ENCODE results near the gene SS18L1. TPM values are rescaled to one million over a fixed set of nuclear protein-coding genes. Genes with fewer than 3 reads are reported as not detected.
A peak's percentile ranks its signal among the peaks of the same experiment; 100 is the strongest.

SS18L1 gene
- polyA plus RNA-seq, 1 of the 3 experiments (the other 2 are of a cell fraction): 10.7 TPM

GRCh38 chr20:62121776-62122653, 21.6 kb upstream of the SS18L1 start, which contains the start of gene LSM14B (continued):
- TF ChIP-seq PBX3 (IDR thresholded peaks at IDR 0.05) (no peak), MXI1 (IDR thresholded peaks at IDR 0.05; ENCODE audit: low read depth, low read length) (peak; percentile 60; the same call in 1 of the 2 replicates), MAX (IDR thresholded peaks at IDR 0.05; ENCODE audit: low read depth) (peak; percentile 75; the same call in 1 of the 2 replicates), SIN3A (IDR thresholded peaks at IDR 0.05; ENCODE audit: borderline replicate concordance, low read depth, low read length) (peak; percentile 52; the same call in 1 of the 2 replicates), USF1 (IDR thresholded peaks at IDR 0.05; ENCODE audit: borderline replicate concordance, low read depth) (no peak), ELF1 (IDR thresholded peaks at IDR 0.05) (no peak), TAF1 (IDR thresholded peaks at IDR 0.05; ENCODE audit: borderline replicate concordance, low read depth, low read length) (peak; percentile 16; the same call in 1 of the 2 replicates), USF2 (IDR thresholded peaks at IDR 0.05; ENCODE audit: borderline replicate concordance, low read depth, low read length) (no peak), TCF12 (IDR thresholded peaks at IDR 0.05) (no peak), POLR2AphosphoS5 (IDR thresholded peaks at IDR 0.05; ENCODE audit: low read depth, low read length) (no peak)

GRCh38 chr20:62122654-62123449, 20.7 kb upstream of the SS18L1 start:
- H3K9me2 ChIP-seq: no peaks in the 10 kb centered on the region
- H3K27me3 ChIP-seq (ENCODE audit: insufficient read depth): no peaks in the 10 kb centered on the region
- H3F3A ChIP-seq (replicated peaks; ENCODE audit: insufficient read depth): peaks cover 6% of the 10 kb centered on the region
- WGBS (ENCODE audit: low lambda C conversion rate): 1% methylated on average over 16 of the region's 77 CpGs
- peaks cover 9 to 19% of the 10 kb centered on the region in 2 experiments; a peak in 3 of 4 replicates for H3K4me1 ChIP-seq (ENCODE audit: control insufficient read depth in 1 of 2, insufficient read depth in 2 of 2, low read depth in 1 of 2, low read length in 1 of 2)
- peak overlapping the region; percentile 70 for H3K9ac ChIP-seq
- peak overlapping the region; percentile 98 for H3K4me2 ChIP-seq
- peaks cover 21 to 29% of the 10 kb centered on the region in 2 experiments for H3K36me3 ChIP-seq (replicated peaks in 1 of 2; ENCODE audit: control insufficient read depth in 1 of 2, insufficient read depth in 2 of 2, low read length in 1 of 2)
- H3K27ac ChIP-seq (ENCODE audit: low read depth in 2 of 2, low read length in 1 of 2): peak overlapping the region; percentile 47 to 87; a peak in 3 of 4 replicates
- H2AFZ ChIP-seq (ENCODE audit: low read depth): no peak overlapping the region
- CTCF ChIA-PET: interaction anchor here (1.0 to 6.2 kb wide), 4 partner anchors 13 to 112 kb away, joined by 3 to 44 read pairs (median 8); partner anchors contain the start of genes PSMA7 and SS18L1
- DNase-seq: peak; percentile 78
- H4K20me1 ChIP-seq (ENCODE audit: insufficient read depth): peaks cover 33% of the 10 kb centered on the region
- H3K9me3 ChIP-seq: no peaks in the 10 kb centered on the region
- H3K79me2 ChIP-seq (ENCODE audit: insufficient read depth): peaks cover 44% of the 10 kb centered on the region
- POLR2A ChIA-PET: interaction anchor here (0.6 to 3.8 kb wide), 5 partner anchors 10 to 1128 kb away, joined by 3 to 41 read pairs (median 5); partner anchors contain the start of gene TAF4
- peak overlapping the region; percentile 78 to 82 for H3K4me3 ChIP-seq (ENCODE audit: low read depth in 2 of 2, low read length in 1 of 2)
- no peak for TF ChIP-seq RCOR1 (IDR thresholded peaks at IDR 0.05; ENCODE audit: low read length)
- no peak for TF ChIP-seq RXRA (IDR thresholded peaks at IDR 0.05; ENCODE audit: borderline replicate concordance, low read depth)
- TF ChIP-seq FOXM1 (IDR thresholded peaks at IDR 0.05; ENCODE audit: low read depth): no peak
- no peak for TF ChIP-seq PBX3 (IDR thresholded peaks at IDR 0.05)
- TF ChIP-seq TCF12 (IDR thresholded peaks at IDR 0.05): no peak
- peak; percentile 74 for TF ChIP-seq MXI1 (IDR thresholded peaks at IDR 0.05; ENCODE audit: low read depth, low read length)
- no peak for TF ChIP-seq FOSL2 (IDR thresholded peaks at IDR 0.05; ENCODE audit: borderline replicate concordance, low read depth)
- no peak for TF ChIP-seq SMC3 (IDR thresholded peaks at IDR 0.05; ENCODE audit: low read depth, low read length)
- no peak for TF ChIP-seq EZH2phosphoT487 (IDR thresholded peaks at IDR 0.05; ENCODE audit: borderline replicate concordance, low read depth)
- TF ChIP-seq RAD21 (IDR thresholded peaks at IDR 0.05; ENCODE audit: low read length): peak; percentile 17
- TF ChIP-seq USF2 (IDR thresholded peaks at IDR 0.05; ENCODE audit: borderline replicate concordance, low read depth, low read length): no peak
- no peak for TF ChIP-seq TEAD4 (IDR thresholded peaks at IDR 0.05; ENCODE audit: borderline replicate concordance, insufficient read depth)
- TF ChIP-seq USF1 (IDR thresholded peaks at IDR 0.05; ENCODE audit: borderline replicate concordance, low read depth): no peak

All from SK-N-SH (cell line).